Parathyroid adenoma (tissue), 2 donors: Measurements from ENCODE around the gene ZNRD2.

Source experiments
- H2AFZ ChIP-seq: fragments of 300-600 bp; sonication (generic); one replicate; pipeline ENCODE4 v1.7.0; 2017; ENCODE audit warnings: antibody characterized with exemption, mild to moderate bottlenecking
- H3K27ac ChIP-seq: fragments of 300-600 bp; sonication (generic); one replicate; pipeline ENCODE4 v1.7.0; 2017
- H3K27me3 ChIP-seq: fragments of 300-600 bp; sonication (generic); one replicate; pipeline ENCODE4 v1.7.0; 2017; ENCODE audit warnings: low read length; ENCODE audit not compliant: control insufficient read depth, insufficient read depth
- H3K36me3 ChIP-seq: fragments of 300-600 bp; sonication (generic); one replicate; pipeline ENCODE4 v1.7.0; 2017; ENCODE audit warnings: low read length; ENCODE audit not compliant: control insufficient read depth, insufficient read depth
- H3K4me1 ChIP-seq: fragments of 300-600 bp; sonication (generic); one replicate; pipeline ENCODE4 v1.7.0; 2017; ENCODE audit warnings: control low read depth
- H3K4me2 ChIP-seq: fragments of 300-600 bp; sonication (generic); one replicate; pipeline ENCODE4 v1.7.0; 2017; ENCODE audit warnings: low read length
- H3K4me3 ChIP-seq: fragments of 300-600 bp; sonication (generic); one replicate; pipeline ENCODE4 v1.7.0; 2017; ENCODE audit warnings: low read depth, low read length
- H3K79me2 ChIP-seq: fragments of 300-600 bp; sonication (generic); one replicate; pipeline ENCODE4 v1.7.0; 2017; ENCODE audit warnings: control low read depth
- H3K9ac ChIP-seq: fragments of 300-600 bp; sonication (generic); one replicate; pipeline ENCODE4 v1.7.0; 2017; ENCODE audit warnings: mild to moderate bottlenecking
- H3K9me3 ChIP-seq: fragments of 300-600 bp; sonication (generic); one replicate; pipeline ENCODE4 v1.7.0; 2017; ENCODE audit warnings: low read length; ENCODE audit not compliant: control insufficient read depth
- CTCF ChIP-seq: fragments of 300-600 bp; sonication (generic); IDR thresholded peaks from one replicate; pipeline ENCODE4 v1.7.0; 2017; ENCODE audit warnings: antibody characterized with exemption, mild to moderate bottlenecking
- donor health status: primary hyperparathyroidism.

The ZNRD2 gene

GRCh38 chr11:65617136-65617850, 47.0 kb downstream of the ZNRD2 start:
- no peaks in the 10 kb centered on the region for H3K79me2 ChIP-seq
- no peak overlapping the region for H3K4me3 ChIP-seq
- no peaks in the 10 kb centered on the region for H3K36me3 ChIP-seq
- no peaks in the 10 kb centered on the region for H3K27me3 ChIP-seq
- H3K4me2 ChIP-seq = no peak overlapping the region
- no peaks in the 10 kb centered on the region for H3K9me3 ChIP-seq
- H2AFZ ChIP-seq = no peak overlapping the region
- H3K4me1 ChIP-seq = peaks cover 5% of the 10 kb centered on the region
- no peak overlapping the region for H3K27ac ChIP-seq
- H3K9ac ChIP-seq = no peak overlapping the region
- no peak for TF ChIP-seq CTCF

- Histone ChIP-seq H3K9ac (no peak overlapping the region), H3K36me3 (no peaks in the 10 kb centered on the region), H3K4me1 (peaks cover 5% of the 10 kb centered on the region), H3K4me2 (no peak overlapping the region), H3K79me2 (no peaks in the 10 kb centered on the region), H2AFZ (no peak overlapping the region), H3K27ac (no peak overlapping the region), H3K4me3 (no peak overlapping the region), H3K9me3 (no peaks in the 10 kb centered on the region), H3K27me3 (no peaks in the 10 kb centered on the region)
- no peak for TF ChIP-seq CTCF
These were observed 47.9 kb downstream of the ZNRD2 start for GRCh38 chr11:65617990-65618751.

- no peak overlapping the region for H3K27ac ChIP-seq
- H3K4me1 ChIP-seq = peaks cover 5% of the 10 kb centered on the region
- H3K79me2 ChIP-seq = no peaks in the 10 kb centered on the region
- H3K36me3 ChIP-seq = no peaks in the 10 kb centered on the region
- H3K27me3 ChIP-seq = no peaks in the 10 kb centered on the region
- H2AFZ ChIP-seq = no peak overlapping the region
- no peak overlapping the region for H3K9ac ChIP-seq
- no peak overlapping the region for H3K4me2 ChIP-seq
- no peaks in the 10 kb centered on the region for H3K9me3 ChIP-seq
- no peak for TF ChIP-seq CTCF
- no peak overlapping the region for H3K4me3 ChIP-seq
These were observed 48.5 kb downstream of the ZNRD2 start for GRCh38 chr11:65618763-65619162.

GRCh38 chr11:65619281-65619928, 49.1 kb downstream of the ZNRD2 start:
- no peak overlapping the region for H3K9ac ChIP-seq
- peaks cover 5% of the 10 kb centered on the region for H3K4me1 ChIP-seq
- H3K4me3 ChIP-seq = no peak overlapping the region
- H3K4me2 ChIP-seq = no peak overlapping the region
- H3K27me3 ChIP-seq = no peaks in the 10 kb centered on the region
- peaks cover 2% of the 10 kb centered on the region for H3K79me2 ChIP-seq
- TF ChIP-seq CTCF = no peak
- no peak overlapping the region for H3K27ac ChIP-seq
- H3K36me3 ChIP-seq = no peaks in the 10 kb centered on the region
- H3K9me3 ChIP-seq = no peaks in the 10 kb centered on the region
- H2AFZ ChIP-seq = no peak overlapping the region
